PC-9 (cell line): ENCODE results near the gene FLYWCH1.

Experiments
- CTCF ChIP-seq: fragments of 200-600 bp; sonication (generic); conservative IDR thresholded peaks from 2 replicates; pipeline ENCODE4 v1.6.1; 2017; ENCODE audit warnings: mixed run types, antibody characterized with exemption, mild to moderate bottlenecking, moderate library complexity
- EZH2 ChIP-seq: fragments of 200-600 bp; sonication (generic); IDR thresholded peaks from 2 replicates; pipeline ENCODE4 v1.8.0; 2017; ENCODE audit warnings: antibody characterized with exemption, low read depth

- TF ChIP-seq EZH2 (no peak), CTCF (no peak)
Observed at GRCh38 chr16:2971985-2972784, 60.5 kb downstream of the FLYWCH1 start.
